ENCODE results near the gene CLASP1. TPM values are rescaled to one million over a fixed set of nuclear protein-coding genes. Genes with fewer than 3 reads are reported as not detected.

Gene CLASP1
- total and polyA plus RNA-seq, 4 donors, result 7.5 to 50.0 (median 21.9) TPM

DNA sequence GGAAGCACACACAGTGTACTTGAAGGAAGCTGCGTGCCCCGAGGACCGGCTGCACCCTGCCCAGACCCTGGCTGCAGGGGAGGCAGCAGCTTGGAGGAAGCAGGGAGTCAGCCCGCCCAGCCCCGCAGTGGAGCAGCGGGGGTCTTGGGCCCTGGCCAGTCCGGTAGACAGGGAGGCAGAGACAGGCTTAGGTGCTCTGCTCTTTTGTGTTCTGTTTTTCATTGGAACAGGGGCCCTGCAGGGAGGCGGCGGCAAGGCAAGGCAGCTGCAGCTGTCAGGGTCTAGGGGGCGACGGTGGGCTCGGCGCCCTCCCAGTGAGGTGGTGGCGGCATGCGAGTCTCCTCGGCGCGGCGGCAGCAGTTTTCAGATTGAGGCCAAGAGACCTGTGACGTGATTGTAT is 311.0 kb downstream of the CLASP1 start (continued):
- TF ChIP-seq, protein P1, sequence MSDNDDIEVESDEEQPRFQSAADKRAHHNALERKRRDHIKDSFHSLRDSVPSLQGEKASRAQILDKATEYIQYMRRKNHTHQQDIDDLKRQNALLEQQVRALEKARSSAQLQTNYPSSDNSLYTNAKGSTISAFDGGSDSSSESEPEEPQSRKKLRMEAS (IDR thresholded peaks at IDR 0.05), result no peak
- TF ChIP-seq, protein P2, sequence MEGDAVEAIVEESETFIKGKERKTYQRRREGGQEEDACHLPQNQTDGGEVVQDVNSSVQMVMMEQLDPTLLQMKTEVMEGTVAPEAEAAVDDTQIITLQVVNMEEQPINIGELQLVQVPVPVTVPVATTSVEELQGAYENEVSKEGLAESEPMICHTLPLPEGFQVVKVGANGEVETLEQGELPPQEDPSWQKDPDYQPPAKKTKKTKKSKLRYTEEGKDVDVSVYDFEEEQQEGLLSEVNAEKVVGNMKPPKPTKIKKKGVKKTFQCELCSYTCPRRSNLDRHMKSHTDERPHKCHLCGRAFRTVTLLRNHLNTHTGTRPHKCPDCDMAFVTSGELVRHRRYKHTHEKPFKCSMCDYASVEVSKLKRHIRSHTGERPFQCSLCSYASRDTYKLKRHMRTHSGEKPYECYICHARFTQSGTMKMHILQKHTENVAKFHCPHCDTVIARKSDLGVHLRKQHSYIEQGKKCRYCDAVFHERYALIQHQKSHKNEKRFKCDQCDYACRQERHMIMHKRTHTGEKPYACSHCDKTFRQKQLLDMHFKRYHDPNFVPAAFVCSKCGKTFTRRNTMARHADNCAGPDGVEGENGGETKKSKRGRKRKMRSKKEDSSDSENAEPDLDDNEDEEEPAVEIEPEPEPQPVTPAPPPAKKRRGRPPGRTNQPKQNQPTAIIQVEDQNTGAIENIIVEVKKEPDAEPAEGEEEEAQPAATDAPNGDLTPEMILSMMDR (IDR thresholded peaks at IDR 0.05; ENCODE audit: low read depth, low read length, missing input control), result no peak

DNA sequence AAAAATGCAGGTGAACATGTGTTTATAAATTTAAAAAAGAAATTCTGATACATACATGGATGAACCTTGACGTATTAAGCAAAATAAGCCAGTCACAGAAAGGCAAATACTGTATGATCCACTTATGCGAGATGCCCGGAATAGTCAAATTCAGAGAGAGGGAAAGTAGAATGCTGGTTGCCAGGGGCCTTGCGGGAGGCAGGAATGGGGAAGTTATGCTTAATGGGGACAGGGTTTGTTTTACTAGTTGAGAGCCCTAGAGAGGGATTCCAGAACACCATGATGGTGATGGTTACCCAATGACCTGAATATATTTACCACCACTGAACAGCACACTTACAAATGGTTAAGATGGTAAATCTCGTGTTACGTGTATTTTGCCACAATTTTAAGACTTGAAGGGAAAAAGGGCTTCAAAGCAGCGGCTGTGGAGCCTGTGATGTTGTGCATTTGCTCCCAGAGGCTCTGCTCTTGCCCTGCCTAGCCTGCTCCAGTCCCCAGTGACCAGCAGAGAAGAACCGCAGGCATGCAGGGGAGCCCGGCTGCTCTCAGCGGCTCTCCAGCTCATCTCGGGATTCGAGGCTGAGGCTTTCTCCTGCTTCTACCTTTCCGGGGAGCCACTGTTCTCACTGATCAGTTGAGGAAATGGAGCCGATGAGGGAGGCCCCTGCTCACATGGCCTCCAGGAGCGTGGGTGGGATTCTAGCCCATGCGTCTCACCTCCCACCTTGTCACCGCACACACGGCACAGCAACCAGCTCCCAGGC is 312.6 kb downstream of the CLASP1 start:
- H3K9ac ChIP-seq (ENCODE audit: low read depth in 1 of 2, low read length in 2 of 2), result no peak overlapping the region
- TF ChIP-seq, protein P3, sequence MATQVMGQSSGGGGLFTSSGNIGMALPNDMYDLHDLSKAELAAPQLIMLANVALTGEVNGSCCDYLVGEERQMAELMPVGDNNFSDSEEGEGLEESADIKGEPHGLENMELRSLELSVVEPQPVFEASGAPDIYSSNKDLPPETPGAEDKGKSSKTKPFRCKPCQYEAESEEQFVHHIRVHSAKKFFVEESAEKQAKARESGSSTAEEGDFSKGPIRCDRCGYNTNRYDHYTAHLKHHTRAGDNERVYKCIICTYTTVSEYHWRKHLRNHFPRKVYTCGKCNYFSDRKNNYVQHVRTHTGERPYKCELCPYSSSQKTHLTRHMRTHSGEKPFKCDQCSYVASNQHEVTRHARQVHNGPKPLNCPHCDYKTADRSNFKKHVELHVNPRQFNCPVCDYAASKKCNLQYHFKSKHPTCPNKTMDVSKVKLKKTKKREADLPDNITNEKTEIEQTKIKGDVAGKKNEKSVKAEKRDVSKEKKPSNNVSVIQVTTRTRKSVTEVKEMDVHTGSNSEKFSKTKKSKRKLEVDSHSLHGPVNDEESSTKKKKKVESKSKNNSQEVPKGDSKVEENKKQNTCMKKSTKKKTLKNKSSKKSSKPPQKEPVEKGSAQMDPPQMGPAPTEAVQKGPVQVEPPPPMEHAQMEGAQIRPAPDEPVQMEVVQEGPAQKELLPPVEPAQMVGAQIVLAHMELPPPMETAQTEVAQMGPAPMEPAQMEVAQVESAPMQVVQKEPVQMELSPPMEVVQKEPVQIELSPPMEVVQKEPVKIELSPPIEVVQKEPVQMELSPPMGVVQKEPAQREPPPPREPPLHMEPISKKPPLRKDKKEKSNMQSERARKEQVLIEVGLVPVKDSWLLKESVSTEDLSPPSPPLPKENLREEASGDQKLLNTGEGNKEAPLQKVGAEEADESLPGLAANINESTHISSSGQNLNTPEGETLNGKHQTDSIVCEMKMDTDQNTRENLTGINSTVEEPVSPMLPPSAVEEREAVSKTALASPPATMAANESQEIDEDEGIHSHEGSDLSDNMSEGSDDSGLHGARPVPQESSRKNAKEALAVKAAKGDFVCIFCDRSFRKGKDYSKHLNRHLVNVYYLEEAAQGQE (IDR thresholded peaks at IDR 0.05), result no peak
- TF ChIP-seq TAF1 (conservative IDR thresholded peaks at IDR 0.05) (no peak), HNF4G (IDR thresholded peaks at IDR 0.05) (no peak), NR2F2 (IDR thresholded peaks at IDR 0.05) (no peak), FOXA2 (IDR thresholded peaks at IDR 0.05) (no peak), RAD21 (IDR thresholded peaks at IDR 0.05) (no peak), HNF4A (conservative IDR thresholded peaks at IDR 0.05) (no peak), YY1 (IDR thresholded peaks at IDR 0.05) (no peak)
- TF ChIP-seq, protein P4, sequence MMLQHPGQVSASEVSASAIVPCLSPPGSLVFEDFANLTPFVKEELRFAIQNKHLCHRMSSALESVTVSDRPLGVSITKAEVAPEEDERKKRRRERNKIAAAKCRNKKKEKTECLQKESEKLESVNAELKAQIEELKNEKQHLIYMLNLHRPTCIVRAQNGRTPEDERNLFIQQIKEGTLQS (IDR thresholded peaks at IDR 0.05), result no peak
- H3K27me3 ChIP-seq (ENCODE audit: control insufficient read depth in 4 of 4, insufficient read depth in 4 of 4, low read length in 3 of 4), result no peaks in the 10 kb centered on the region
- peaks cover 0 to 8% (median 4%) of the 10 kb centered on the region in 4 donors for H3K4me1 ChIP-seq (ENCODE audit: control insufficient read depth in 4 of 4, insufficient read depth in 4 of 4, low read length in 3 of 4)
- no peak overlapping the region for H3K4me3 ChIP-seq (ENCODE audit: low read depth in 1 of 3, low read length in 3 of 3)
- H3K9me3 ChIP-seq (ENCODE audit: control insufficient read depth in 4 of 4, low read length in 3 of 4), result no peaks in the 10 kb centered on the region
- peaks cover 3 to 24% (median 21%) of the 10 kb centered on the region in 4 donors for H3K36me3 ChIP-seq (ENCODE audit: control insufficient read depth in 4 of 4, insufficient read depth in 3 of 4, low read depth in 1 of 4, low read length in 3 of 4)
- DNase-seq (ENCODE audit: low spot score), result no peak
- 91% methylated on average over 18 of the region's 18 CpGs for WGBS
- no peak overlapping the region for H3K27ac ChIP-seq (ENCODE audit: low read depth in 1 of 2, low read length in 2 of 2)

DNA sequence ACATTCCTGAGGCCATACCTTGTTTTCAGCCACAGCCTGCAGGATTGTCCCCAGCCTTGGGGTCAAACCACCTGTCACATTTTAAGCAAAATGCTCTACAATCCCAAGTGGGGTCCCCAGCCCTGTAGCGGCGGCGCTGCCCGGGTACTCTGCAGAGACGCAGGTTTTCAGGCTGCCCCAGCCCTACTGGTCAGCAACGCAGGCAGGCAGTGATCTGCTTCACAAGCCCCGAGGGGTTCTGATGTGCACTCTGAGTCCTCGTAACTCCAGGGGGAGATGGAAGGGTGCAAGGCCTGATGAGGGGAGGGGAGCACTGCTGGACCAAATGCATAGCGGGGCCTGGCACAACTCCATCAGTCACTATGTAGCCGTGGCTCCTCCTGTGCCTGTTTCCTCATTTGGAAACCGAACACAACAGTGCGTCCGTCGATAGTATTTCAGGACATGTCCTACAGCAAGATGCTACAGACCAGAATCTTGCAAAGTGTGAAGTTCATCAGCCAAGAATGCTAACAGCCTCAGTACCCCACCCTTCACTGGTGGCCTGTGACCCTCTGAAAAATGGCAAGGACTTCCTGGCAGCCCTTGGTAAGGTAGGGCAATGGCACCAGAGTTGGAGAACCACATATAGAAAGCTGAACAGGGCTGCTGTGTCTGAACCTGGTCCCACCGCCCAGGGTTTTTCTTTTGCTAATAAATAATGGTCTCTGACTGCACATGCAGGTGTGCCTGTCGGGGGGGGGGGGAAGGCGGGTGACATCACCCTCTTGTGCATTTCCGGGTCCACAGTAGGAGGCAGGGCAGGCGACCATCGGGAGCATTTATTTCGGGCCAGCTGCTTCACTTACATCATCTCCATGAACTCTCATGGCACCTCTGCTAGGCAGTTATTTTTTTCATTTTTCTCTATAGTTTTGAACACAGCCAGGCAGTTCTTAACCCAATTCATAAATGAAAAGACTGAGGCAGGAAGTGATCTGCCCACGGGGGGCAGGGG is 313.7 kb downstream of the CLASP1 start:
- Histone ChIP-seq H3K27me3 (ENCODE audit: control insufficient read depth in 4 of 4, insufficient read depth in 4 of 4, low read length in 3 of 4) (no peaks in the 10 kb centered on the region), H3K9ac (ENCODE audit: low read depth in 1 of 2, low read length in 2 of 2) (no peak overlapping the region), H3K9me3 (ENCODE audit: control insufficient read depth in 4 of 4, low read length in 3 of 4) (no peaks in the 10 kb centered on the region), H3K27ac (ENCODE audit: low read depth in 1 of 2, low read length in 2 of 2) (no peak overlapping the region), H3K4me3 (ENCODE audit: low read depth in 1 of 3, low read length in 3 of 3) (no peak overlapping the region), H3K4me1 (ENCODE audit: control insufficient read depth in 4 of 4, insufficient read depth in 4 of 4, low read length in 3 of 4) (peaks cover 0 to 8% (median 4%) of the 10 kb centered on the region in 4 donors), H3K36me3 (ENCODE audit: control insufficient read depth in 4 of 4, insufficient read depth in 3 of 4, low read depth in 1 of 4, low read length in 3 of 4) (peaks cover 3 to 18% (median 13%) of the 10 kb centered on the region in 4 donors)
- DNase-seq (ENCODE audit: low spot score), result no peak
- 74% methylated on average over 22 of the region's 22 CpGs for WGBS
- TF ChIP-seq, protein P5, sequence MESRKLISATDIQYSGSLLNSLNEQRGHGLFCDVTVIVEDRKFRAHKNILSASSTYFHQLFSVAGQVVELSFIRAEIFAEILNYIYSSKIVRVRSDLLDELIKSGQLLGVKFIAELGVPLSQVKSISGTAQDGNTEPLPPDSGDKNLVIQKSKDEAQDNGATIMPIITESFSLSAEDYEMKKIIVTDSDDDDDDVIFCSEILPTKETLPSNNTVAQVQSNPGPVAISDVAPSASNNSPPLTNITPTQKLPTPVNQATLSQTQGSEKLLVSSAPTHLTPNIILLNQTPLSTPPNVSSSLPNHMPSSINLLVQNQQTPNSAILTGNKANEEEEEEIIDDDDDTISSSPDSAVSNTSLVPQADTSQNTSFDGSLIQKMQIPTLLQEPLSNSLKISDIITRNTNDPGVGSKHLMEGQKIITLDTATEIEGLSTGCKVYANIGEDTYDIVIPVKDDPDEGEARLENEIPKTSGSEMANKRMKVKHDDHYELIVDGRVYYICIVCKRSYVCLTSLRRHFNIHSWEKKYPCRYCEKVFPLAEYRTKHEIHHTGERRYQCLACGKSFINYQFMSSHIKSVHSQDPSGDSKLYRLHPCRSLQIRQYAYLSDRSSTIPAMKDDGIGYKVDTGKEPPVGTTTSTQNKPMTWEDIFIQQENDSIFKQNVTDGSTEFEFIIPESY (IDR thresholded peaks at IDR 0.05), result no peak
- TF ChIP-seq HNF4G (IDR thresholded peaks at IDR 0.05) (no peak), NR2F2 (IDR thresholded peaks at IDR 0.05) (no peak)
- TF ChIP-seq, protein P2 (IDR thresholded peaks at IDR 0.05; ENCODE audit: low read depth, low read length, missing input control), result no peak
